ENCODE data around the gene URI1.

Gene URI1

DNA sequence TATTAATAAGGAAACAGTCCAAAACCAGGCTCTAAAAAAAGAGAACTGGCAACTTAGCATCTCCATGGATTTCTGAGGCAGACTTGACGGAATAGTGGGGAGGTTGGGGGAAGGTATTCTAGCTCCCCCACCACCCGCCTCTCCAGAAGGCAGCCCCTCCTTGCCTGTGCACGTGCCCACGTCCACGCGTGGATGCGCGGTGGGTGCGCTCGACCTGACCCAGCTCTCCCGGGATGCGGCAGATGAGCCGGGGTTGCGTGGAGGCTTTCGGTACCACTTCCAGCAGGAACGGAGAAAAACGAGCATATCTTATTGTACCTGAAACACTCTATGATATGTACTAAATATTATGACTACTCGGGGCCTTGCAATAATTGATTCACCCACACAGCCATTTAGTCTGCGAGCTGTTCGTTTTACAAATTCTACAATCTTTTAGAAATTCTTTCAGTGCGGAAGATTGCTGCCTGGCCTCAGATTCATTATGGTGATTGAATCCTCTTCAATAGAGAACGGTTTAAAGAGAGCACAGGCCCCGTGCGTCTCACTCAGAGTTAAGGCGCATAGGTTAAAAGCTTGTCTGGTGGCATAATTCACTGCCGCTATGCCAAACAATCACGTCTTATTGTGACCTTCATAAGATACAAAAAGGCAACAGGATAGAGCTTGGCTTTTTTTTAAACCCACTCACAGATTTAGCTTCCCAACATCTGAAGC, 117.9 kb downstream of the URI1 start:
- no peak for DNase-seq (ENCODE audit: low read depth)

DNA sequence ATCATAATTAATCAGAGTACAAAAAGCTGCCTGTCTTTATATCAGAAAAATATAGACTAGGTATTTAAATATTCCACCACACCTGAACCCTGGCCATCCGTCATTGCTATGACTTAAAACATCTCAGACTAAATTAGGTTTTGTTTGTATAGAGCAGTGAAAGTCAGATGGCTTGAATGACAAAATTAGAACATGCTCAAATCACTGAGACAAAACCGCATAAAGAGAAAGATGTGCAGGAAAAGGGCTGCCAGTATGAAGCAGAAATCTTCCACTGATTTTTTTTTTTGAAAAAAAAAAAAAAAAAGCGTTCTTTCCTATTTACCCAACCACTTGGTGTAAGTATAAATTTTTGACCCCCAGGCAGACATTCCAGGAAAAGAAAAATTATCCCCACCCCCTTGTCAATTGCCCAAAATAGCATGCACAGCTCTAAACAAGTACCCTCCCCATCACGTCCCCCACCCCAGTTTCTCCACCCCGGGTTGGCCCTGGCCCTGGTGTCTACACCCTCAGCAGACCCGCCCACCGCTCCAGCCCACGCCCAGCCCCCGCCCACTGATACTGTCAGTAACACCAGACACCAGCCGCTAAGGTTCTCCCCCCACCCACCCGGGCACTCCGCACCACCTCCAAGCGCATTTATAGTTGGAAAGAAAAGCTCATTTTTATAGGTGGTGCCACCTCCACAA, 118.6 kb downstream of the URI1 start:
- no peak for DNase-seq (ENCODE audit: low read depth)

DNA sequence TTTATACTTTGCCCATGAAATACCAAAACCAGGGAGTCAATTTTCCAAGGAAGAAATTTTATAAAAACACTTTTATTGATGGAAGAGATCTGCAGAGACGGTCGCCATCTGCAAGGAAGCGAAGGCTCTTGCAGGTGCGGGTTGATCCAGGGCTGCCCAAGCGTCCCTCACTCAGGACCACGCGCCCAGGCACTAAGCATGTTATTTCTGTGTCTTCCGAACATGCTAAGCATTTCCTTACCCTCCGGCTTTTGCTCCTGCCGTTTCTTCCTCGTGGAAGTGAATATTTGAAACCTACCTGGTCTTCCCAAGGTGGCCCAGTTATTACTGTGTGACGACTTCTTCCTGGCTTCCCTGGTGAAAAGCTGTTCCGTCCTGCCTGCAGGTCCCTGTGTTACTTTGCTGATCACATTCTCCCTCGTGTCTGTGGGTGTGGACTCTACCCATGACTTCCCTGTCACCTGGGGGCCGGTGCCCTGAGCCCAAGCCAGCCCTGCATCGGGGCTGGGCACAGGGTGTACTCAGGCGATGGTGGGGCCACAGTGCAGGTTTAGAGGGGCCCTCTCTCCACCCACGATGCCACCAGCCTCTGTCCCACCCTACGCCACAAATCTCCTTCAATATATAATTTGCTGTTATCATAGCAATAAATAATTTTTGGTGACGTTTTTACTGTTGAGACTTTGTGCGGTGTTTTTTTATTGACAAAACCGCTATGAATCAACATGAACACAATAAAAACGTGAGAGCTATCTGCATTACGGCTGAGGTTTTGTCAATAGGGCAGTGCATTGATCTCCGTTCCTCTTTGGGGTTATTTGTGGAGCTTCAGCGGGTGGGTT, 119.4 kb downstream of the URI1 start:
- no peak for DNase-seq (ENCODE audit: low read depth)

DNA sequence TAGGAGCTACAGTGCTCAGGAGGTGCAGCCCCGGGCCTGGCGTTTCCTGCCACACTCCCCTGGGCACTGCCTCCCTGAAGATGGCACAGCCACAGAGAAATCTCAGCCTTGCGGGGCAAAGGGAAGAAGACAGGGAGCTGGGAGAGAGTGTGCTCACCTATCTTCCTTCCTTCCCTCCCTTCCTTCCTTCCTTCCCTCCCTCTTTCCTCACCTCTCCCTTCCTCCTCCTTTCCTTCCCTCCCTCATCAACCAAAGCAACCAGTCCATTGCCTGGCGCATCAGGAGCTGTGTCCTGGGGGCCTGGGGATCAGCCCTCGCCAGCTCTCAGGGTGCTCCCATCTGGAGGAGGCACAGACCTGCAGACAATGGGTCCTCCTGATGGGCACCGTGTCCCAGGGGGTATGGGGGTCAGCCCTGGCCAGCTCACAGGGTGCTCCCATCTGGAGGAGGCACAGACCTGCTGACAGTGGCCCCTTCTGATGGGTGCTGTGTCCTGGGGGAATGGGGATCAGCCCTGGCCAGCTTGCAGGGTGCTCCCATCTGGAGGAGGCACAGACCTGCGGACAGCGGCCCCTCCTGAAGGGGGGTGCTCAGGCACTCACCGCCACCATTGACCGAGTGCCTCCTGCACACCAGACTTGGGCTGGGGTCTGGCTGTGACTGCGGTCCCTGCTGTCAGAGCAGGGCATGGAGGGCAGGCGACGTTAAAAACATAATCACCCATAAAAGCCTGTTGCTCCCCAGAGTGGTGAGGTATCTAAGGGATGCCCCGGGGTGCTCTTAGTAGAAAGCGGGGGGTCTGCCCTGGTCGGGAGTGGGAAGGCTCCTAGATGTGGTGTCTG, 120.2 kb downstream of the URI1 start:
- DNase-seq (ENCODE audit: low read depth), result no peak

DNA sequence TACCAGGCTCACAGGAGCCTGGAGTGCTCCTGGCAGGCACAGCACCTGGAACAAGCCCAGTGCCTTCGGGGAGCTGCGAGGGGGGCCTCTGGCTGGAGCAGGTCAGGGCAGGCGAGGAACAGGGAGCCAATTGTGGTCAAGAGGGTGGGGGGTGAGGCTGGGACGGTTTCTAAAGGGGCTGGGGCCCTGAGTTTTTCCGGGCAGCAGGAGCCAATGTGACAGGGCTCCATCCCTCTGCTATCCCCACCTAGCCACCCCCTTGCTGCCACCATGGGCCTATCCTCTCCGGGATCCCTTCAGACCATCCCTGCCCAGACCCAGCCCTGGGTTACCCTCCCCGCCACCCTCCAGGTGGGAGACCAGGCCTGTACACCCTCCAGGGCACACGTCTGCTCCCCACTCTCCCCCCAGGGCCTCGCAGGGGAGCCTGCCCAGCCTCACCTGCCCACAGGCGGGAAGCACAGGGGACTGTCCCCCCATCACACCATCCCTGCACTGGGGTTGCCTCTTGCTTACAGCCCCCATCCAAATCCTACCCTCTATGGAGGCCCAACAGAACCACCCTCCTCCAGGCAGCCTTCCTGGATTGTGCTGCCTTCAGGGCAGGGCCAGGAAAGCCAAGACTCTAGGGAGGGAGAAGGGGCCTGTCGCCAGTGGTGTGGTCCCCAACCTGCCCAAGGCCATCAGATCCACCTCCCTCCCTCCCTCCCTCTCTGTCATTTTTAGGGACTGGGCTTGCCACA, 121.0 kb downstream of the URI1 start:
- no peak for DNase-seq (ENCODE audit: low read depth)

DNA sequence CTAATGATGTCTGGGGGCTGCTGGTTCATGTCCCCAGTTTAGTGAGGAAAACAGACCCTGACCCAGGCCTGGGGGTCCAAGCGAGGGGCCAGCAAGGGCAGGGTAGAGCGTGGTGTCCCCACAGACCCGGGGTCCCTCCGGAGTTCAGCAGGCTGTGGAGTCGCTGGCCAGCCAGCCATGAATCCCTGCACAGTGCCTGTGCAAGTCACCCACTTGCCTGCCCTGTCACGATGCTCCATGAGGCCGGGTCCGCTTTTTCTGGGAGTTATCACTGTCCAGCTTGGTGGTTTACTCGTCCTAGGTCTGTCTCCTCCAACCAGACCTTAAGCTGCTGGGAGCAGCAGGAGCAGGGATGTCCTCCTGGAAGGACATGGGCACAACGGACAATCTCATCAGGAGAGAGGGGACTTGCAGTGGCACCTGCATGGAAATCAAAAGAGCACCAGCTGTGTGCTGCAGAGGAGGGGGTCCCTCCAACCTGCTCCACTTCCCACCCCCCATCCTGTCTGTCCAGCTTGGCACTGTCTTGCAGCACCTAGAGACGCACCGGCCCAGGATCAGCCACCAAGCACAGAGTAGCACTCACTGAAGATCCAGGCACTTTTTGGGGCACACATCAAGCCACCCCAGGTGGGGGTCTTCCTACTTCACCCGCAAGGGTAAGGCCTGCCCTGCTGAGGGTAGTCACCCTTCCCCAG, 121.8 kb downstream of the URI1 start:
- DNase-seq (ENCODE audit: low read depth), result no peak

DNA sequence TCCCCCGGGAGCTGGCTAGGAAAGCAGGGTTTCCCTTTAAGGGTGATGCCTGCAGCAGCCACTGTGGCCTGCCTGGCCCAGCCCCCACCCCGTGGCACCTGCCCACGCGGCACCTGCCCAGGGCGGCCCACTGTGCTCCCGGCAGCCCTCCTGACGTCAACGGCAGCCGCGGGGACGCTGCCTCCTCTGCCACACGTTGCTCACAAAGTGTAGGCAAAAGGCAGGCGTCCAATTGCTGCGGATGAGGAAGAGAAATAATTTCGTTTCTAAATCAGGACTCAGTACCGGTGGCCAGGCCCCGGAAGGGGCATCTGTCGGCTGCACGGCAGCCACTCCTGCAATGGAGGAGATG, 122.3 kb downstream of the URI1 start:
- DNase-seq (ENCODE audit: low read depth), result no peak

DNA sequence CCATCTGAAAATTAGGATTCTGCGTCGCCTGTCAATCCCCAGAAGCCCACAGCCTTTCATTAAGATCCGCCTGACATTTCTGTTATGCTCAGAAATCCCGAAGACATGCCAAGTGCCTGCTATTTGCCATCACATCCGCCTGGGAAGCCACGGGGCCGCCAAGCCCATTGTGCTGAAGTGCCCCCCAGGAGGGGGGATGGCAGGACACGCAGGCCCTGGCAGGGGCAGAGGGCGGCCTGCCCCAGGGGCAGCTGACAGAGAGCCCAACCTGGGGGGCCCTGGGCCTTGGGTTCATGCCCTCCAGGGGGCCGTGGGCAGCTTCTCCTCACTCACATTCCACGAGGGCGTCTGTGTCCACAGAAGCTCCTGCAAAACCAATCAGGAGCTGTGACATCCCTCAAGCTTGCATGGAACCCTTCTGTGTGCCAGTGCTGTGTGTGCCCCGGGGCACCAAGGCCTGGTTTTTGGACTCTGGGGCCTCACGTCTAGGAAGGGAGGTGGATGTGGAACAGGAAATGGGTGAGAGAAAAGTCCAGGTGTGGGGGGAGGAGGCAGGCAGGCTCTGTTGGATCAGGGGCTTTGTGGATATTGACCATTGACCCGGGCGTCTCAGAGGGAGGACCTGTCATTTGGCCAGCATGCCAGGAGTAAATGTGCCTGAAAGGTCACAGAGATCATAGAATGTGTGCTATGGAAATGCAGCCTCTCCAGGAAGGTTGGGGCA, 122.9 kb downstream of the URI1 start:
- DNase-seq (ENCODE audit: low read depth), result no peak

DNA sequence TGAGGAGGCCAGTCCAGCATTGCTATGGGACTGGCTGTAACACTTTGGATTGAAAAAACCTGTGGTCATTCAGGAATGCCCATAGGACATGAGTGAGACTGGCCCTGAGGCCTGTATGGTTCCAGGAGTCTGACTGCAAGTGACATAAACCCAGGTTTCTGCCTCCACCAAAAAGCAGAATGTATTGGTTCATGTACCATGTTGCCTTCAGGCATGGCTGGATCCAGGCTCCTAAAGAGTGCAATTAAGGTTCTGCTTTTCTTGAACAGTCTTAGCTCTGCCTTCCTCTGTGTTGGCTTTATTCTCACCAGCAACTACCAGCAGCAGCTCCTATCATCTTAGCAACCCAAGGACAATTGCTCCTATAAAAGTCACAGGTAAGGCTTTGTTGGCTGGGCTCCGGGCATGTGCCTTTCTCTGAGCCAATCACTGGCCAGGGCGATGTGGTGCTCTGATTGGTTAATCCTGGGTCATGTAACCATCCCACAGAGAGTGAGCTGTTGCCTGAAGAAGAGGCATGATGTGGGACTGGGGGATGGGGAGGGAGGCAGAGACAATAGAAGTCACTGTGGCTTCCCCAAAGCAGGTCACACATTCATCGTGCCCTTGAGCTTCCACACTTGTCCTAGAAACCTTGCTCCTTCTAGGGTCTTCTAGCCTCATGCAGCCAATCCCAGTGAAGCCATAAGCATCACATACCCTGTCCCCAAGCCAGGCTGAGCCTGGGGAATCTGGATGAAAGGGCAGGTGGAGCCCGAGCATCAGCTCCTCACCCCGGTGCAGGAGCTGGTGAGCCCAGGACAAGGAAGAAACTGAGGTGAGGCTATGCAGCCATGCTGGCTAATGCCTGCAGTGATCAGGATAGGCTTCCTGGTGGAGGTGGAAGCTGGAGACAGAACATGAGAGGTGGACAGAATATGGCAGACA, 123.9 kb downstream of the URI1 start:
- no peak for DNase-seq (ENCODE audit: low read depth)
